Measurements from ENCODE around the gene LILRA5.

DNA sequence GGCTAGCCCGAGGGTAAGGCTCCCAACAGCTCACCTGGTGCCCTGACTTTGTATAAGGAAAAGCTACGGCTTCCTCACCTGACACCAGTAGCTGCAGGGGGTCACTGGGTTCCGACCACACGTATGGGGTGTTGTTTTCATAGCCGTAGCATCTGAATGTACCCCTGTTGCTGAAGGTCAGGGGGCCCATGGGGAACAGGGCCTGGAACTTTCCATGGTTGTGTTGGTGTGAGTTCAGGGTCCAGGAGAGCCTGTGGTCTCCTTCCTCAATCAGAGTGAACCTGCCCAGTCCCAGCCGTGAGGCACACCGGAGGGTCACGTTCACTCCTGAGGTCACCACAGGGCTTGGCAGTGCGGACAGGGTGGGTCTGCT, 24.9 kb upstream of the LILRA5 start:
- no peak for TF ChIP-seq POLR2A (IDR thresholded peaks at IDR 0.05)
- TF ChIP-seq, protein P1, sequence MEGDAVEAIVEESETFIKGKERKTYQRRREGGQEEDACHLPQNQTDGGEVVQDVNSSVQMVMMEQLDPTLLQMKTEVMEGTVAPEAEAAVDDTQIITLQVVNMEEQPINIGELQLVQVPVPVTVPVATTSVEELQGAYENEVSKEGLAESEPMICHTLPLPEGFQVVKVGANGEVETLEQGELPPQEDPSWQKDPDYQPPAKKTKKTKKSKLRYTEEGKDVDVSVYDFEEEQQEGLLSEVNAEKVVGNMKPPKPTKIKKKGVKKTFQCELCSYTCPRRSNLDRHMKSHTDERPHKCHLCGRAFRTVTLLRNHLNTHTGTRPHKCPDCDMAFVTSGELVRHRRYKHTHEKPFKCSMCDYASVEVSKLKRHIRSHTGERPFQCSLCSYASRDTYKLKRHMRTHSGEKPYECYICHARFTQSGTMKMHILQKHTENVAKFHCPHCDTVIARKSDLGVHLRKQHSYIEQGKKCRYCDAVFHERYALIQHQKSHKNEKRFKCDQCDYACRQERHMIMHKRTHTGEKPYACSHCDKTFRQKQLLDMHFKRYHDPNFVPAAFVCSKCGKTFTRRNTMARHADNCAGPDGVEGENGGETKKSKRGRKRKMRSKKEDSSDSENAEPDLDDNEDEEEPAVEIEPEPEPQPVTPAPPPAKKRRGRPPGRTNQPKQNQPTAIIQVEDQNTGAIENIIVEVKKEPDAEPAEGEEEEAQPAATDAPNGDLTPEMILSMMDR (IDR thresholded peaks at IDR 0.05) = no peak
- TF ChIP-seq POLR2AphosphoS5 (IDR thresholded peaks at IDR 0.05; ENCODE audit: insufficient read depth in 1 of 2, low read depth in 1 of 2) = no peak

Data from vagina (tissue), 2 donors.